Panc1 (cell line): ENCODE data around the gene TTF1.

Experiments used
- TCF7L2 ChIP-seq: IDR thresholded peaks from 2 replicates; pipeline ENCODE4 v1.6.1; 2011; ENCODE audit warnings: mild to moderate bottlenecking, low read depth, low read length, inconsistent platforms
- TF ChIP-seq, protein P1 (sequence below): fragments of 450-650 bp; IDR thresholded peaks from 2 replicates; pipeline ENCODE4 v1.5.1; 2017; ENCODE audit warnings: mild to moderate bottlenecking

DNA sequence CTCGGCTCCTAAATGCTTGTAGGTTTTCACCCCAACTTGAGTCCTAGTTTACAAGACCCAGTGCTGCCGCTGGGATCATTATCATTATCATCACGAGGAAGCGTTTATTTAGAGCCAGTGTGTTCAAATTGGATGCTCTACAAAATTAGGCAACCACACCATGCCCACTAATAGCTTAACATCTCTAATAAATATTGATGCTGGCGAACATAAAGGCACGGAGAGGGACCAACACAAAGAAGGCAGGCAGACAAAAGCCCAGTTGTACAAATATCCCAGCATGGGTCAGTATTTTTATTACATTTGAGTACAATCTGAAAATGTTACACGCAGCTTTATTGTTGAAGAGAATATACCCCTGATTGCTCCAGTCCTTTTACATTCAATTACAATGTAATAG is 8.1 kb upstream of the TTF1 start:
- TF ChIP-seq, protein P1, sequence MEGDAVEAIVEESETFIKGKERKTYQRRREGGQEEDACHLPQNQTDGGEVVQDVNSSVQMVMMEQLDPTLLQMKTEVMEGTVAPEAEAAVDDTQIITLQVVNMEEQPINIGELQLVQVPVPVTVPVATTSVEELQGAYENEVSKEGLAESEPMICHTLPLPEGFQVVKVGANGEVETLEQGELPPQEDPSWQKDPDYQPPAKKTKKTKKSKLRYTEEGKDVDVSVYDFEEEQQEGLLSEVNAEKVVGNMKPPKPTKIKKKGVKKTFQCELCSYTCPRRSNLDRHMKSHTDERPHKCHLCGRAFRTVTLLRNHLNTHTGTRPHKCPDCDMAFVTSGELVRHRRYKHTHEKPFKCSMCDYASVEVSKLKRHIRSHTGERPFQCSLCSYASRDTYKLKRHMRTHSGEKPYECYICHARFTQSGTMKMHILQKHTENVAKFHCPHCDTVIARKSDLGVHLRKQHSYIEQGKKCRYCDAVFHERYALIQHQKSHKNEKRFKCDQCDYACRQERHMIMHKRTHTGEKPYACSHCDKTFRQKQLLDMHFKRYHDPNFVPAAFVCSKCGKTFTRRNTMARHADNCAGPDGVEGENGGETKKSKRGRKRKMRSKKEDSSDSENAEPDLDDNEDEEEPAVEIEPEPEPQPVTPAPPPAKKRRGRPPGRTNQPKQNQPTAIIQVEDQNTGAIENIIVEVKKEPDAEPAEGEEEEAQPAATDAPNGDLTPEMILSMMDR = no peak
- no peak for TF ChIP-seq TCF7L2
